Measurements from ENCODE around the gene DRG1.
"Not testable (repeated sequence)": the region's sequence is repeated elsewhere in the genome, so short reads cannot be mapped to it uniquely, and the experiment has no call there.

DRG1 gene, protein sequence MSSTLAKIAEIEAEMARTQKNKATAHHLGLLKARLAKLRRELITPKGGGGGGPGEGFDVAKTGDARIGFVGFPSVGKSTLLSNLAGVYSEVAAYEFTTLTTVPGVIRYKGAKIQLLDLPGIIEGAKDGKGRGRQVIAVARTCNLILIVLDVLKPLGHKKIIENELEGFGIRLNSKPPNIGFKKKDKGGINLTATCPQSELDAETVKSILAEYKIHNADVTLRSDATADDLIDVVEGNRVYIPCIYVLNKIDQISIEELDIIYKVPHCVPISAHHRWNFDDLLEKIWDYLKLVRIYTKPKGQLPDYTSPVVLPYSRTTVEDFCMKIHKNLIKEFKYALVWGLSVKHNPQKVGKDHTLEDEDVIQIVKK
- 32.7 to 97.5 (median 55.3) reads per million in 9 experiments for total RNA-seq

DNA sequence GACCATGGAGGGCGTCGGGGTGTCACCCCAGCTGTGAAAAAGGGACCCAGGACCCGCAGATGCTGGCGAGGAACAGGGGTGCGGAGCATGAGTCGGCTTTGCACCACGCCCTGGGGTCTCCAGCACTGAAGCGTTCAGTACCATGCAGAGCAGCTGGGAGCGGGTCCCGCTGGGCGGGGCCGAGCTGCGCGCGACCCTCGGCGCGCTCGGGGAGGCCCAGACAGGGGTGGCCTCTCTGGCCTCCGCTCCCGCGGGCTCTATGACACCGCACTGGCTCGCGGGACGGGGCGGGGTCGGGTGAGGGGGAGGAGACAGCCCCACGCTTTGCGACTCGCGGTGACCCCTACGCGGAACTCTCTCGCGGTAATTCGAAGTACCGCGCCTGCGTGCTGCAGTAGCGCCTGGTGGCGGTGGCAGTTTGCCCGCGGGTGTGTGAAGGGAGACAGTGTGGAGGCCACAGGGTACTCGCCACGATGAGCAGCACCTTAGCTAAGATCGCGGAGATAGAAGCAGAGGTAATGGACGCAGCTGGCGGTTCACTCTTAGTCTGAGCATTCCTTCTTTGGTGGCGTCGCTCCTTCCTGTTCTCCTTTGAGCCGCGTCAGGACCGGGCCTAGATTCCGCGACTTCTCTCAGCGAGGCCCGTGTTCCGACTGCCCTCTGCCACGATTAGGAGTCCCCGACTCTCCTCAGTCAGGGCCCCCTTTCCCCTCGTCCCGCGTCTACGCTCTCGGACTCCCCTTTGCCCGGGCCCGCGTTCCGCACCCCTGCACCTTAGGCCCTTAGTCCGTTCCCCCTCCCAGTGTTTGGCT lies at the start of gene DRG1:
DRG1 (plus strand) TSS at position 394 of the 812 bp plus-strand sequence; CDS start at position 474, 80 bp downstream.
- peak; percentile 95 to 97 (median 96) for DNase-seq
- Mint-ChIP-seq H3K27me3 (no peaks in the 10 kb centered on the region), H3K4me3 (peak within 1 kb of the TSS; percentile 84 to 97), H3K9me3 (no peaks in the 10 kb centered on the region), H3K36me3 (ENCODE audit: insufficient read depth) (peaks cover 51% of the 10 kb centered on the region), H3K27ac (peak within 1 kb of the TSS; percentile 94 to 97), H3K4me1 (ENCODE audit: low read depth in 2 of 2) (peaks cover 8 to 18% of the 10 kb centered on the region in 2 donors)
- ATAC-seq (replicated peaks): peak; percentile 95

DNA sequence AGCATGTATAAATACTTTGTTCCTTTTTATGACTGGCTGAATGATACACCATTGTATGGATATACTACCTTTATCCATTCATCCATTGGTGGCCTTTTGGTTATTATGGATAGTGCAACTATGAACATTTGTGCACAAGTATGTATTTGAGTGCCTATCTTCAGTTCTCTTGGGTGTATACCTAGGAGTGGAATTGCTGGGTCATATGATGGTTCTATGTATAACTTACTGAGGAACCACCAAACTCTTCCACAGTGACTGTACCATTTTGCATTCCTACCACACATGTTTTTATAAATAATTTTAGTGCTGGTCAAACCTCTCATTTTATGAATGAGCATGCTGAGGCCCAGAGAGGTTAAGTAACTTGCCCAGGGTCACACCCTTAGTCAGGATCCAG lies 49.4 kb upstream of the DRG1 start:
- peaks cover 9 to 10% of the 10 kb centered on the region in 2 donors for H3K4me1 Mint-ChIP-seq (ENCODE audit: low read depth in 2 of 2)
- H3K4me3 Mint-ChIP-seq: no peak overlapping the region
- no peak overlapping the region for H3K27ac Mint-ChIP-seq
- peaks cover 0 to 6% of the 10 kb centered on the region in 2 donors for H3K27me3 Mint-ChIP-seq
- DNase-seq (no peak), ATAC-seq (replicated peaks) (no peak)
- peaks cover 19% of the 10 kb centered on the region for H3K36me3 Mint-ChIP-seq (ENCODE audit: insufficient read depth)
- H3K9me3 Mint-ChIP-seq: no peaks in the 10 kb centered on the region

DNA sequence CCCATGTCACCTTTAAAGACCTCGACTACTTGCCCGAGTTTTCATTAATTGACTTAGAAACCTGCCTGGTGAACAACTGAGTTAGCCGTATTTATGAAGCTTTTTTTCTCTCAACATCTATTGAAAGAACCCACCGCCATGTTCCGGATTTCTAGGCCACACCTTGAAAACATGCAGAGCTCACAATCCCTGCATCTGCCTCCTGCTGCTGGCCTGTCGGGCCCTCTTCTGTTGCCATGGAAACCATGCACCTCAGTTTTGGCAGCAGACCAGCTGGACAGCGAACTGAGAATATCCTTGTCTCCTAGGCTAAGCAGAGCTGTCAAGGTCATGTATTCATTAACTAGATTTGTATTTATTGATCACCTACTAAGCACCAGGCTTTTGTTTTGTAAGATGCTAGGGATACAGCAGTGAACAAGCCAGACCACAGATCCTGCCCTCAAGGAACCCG lies 49.0 kb upstream of the DRG1 start:
- ATAC-seq (replicated peaks) (no peak), DNase-seq (no peak)
- no peaks in the 10 kb centered on the region for H3K9me3 Mint-ChIP-seq
- H3K36me3 Mint-ChIP-seq (ENCODE audit: insufficient read depth): peaks cover 14% of the 10 kb centered on the region
- H3K4me3 Mint-ChIP-seq: no peak overlapping the region
- H3K27me3 Mint-ChIP-seq: peaks cover 0 to 6% of the 10 kb centered on the region in 2 donors
- peaks cover 6% of the 10 kb centered on the region in 2 donors for H3K4me1 Mint-ChIP-seq (ENCODE audit: low read depth in 2 of 2)
- no peak overlapping the region for H3K27ac Mint-ChIP-seq

DNA sequence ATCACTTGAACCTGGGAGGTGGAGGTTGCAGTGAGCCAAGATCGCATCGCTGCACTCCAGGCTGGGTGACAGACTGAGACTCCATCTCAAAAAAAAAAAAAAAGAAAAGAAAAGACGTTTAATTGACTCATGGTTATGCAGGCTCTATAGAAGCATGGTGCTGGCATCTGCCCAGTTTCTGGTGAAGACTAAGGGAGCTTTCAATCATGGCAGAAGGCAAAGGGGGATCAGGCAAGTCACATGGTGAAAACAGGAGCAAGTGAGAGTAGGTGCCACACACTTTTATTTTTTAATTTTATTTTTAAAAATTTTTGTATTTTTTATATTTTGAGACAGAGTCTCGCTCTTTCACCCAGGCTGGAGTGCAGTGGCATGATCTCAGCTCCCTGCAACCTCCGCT lies 44.9 kb upstream of the DRG1 start:
- peaks cover 9 to 17% of the 10 kb centered on the region in 2 donors for H3K27me3 Mint-ChIP-seq

DNA sequence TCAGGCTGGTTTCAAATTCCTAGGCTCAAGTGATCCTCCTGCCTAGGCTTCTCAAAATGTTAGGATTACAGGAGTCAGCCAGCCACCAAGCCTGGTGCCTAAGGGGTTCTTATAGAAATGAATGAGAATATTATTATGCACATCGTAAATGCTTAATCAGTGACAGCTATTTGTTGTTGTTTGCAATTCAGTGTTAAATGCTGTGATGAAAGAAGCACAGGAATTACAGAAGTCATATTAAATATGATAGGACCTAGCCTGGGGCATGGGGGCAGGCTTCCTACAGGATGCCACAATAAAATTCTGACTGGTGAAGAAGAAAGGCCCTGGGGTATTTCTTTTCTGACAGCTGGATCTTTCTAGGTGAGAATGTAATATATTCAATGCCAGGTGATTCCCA lies 39.4 kb upstream of the DRG1 start:
- H3K4me3 Mint-ChIP-seq: no peak overlapping the region
- peaks cover 2% of the 10 kb centered on the region for H3K36me3 Mint-ChIP-seq (ENCODE audit: insufficient read depth)
- DNase-seq (no peak), ATAC-seq (replicated peaks) (no peak)
- H3K27ac Mint-ChIP-seq: no peak overlapping the region
- H3K9me3 Mint-ChIP-seq: no peaks in the 10 kb centered on the region
- H3K4me1 Mint-ChIP-seq (ENCODE audit: low read depth in 2 of 2): no peaks in the 10 kb centered on the region
- peaks cover 9 to 11% of the 10 kb centered on the region in 2 donors for H3K27me3 Mint-ChIP-seq

More for the DNA sequence above, 44.9 kb upstream of the DRG1 start:
- Mint-ChIP-seq H3K9me3 (no peaks in the 10 kb centered on the region), H3K4me1 (ENCODE audit: low read depth in 2 of 2) (no peaks in the 10 kb centered on the region), H3K4me3 (no peak overlapping the region), H3K36me3 (ENCODE audit: insufficient read depth) (no peaks in the 10 kb centered on the region), H3K27ac (no peak overlapping the region)
- no peak for DNase-seq
- ATAC-seq (replicated peaks): no peak

DNA sequence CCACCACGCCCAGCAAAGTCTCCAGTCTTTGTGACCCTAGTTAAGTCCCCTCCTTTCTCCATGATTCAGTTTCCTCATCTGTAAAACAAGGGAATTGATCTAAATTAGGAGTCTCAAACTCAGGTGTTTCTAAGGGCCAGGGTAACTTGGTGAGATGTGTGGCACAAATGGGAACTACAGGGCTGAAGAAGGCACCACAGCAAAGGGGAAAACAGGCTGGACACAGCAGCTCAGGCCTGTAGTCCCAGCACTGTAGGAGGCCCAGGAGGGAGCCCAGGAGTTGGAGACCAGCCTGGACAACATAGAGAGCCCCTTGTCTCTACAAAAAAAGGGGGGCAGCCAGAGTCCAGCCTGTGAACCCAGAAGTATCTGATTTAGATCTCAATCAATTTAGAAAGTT lies 37.7 kb upstream of the DRG1 start:
- ATAC-seq (replicated peaks) (no peak), DNase-seq (no peak)
- no peaks in the 10 kb centered on the region for H3K9me3 Mint-ChIP-seq
- H3K4me3 Mint-ChIP-seq: no peak overlapping the region
- H3K36me3 Mint-ChIP-seq (ENCODE audit: insufficient read depth): peaks cover 2% of the 10 kb centered on the region
- H3K4me1 Mint-ChIP-seq (ENCODE audit: low read depth in 2 of 2): no peaks in the 10 kb centered on the region
- H3K27me3 Mint-ChIP-seq: peaks cover 0 to 5% of the 10 kb centered on the region in 2 donors
- no peak overlapping the region for H3K27ac Mint-ChIP-seq

DNA sequence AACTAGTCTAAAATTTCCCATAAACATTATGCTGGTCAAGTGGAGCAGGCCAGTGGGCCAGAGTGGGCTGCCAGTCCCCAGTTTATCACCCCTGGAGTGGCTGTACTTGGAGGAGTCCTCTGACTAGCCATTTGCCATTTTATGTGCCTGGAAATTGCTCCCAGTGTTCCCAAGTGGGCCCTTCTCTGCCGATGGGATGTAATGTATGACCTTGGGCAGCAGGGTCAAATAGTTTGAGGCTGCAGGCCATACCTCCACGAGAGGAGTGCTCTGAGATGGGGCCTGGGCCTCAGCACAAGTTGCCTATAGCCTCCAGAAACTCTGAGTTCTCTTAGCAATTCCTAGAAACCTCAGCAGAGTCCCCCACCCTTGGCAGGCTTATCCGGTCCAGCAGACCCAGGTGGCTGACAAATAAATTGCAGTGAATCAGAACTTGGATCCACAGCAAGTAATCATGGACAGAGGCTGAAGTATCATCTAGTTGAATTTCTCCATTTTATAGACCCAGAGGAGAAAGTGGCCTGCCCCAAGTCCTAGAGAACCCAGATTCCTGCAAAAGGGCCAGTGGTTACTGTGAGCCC lies 35.4 kb upstream of the DRG1 start:
- no peak for ATAC-seq (replicated peaks)
- H3K27me3 Mint-ChIP-seq: no peaks in the 10 kb centered on the region
- H3K4me3 Mint-ChIP-seq: no peak overlapping the region
- H3K4me1 Mint-ChIP-seq (ENCODE audit: low read depth in 2 of 2): no peaks in the 10 kb centered on the region
- H3K27ac Mint-ChIP-seq: no peak overlapping the region
- H3K9me3 Mint-ChIP-seq: no peaks in the 10 kb centered on the region
- DNase-seq: no peak
- peaks cover 2% of the 10 kb centered on the region for H3K36me3 Mint-ChIP-seq (ENCODE audit: insufficient read depth)

DNA sequence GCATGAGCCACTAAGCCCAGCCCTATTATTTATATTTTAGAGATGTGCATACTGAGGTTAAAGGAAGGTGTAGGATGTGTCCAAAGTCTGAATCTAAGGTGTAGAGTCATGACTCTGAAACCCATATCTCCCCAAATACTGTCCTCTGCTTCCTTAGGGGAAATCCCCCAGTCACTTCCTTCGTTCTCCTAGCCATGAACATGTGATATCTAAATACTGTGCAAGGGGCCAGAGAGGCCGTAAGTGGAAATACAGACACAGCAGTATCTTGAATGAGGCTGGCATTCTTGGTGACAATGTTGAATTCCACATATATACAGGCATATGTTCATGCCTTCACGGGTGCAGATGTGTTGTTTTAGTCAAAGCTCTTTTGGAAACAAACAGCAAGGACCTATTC lies 32.0 kb upstream of the DRG1 start:
- Mint-ChIP-seq H3K27me3 (no peaks in the 10 kb centered on the region), H3K4me3 (no peak overlapping the region), H3K27ac (no peak overlapping the region), H3K9me3 (no peaks in the 10 kb centered on the region), H3K4me1 (ENCODE audit: low read depth in 2 of 2) (no peaks in the 10 kb centered on the region), H3K36me3 (ENCODE audit: insufficient read depth) (peaks cover 2% of the 10 kb centered on the region)
- DNase-seq (no peak), ATAC-seq (replicated peaks) (no peak)

DNA sequence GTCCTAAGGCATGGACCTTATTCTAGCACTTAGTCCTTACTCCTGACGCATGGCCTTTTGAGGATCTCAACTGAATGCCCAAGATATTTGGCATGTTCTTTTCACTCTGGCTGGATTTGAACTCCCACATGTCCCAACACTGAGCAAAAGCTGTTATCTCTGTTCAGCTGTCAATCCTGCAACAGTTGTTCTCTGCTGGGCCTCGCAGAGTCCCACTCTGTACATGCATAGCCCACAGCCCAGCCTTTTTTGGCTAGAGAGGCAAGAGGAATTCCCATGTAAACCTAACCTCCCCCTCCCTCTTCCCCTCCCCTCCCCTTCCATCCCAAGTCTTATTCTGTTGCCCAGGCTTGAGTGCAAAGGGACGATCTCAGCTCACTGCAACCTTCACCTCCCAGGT lies 21.8 kb upstream of the DRG1 start:
- ATAC-seq (replicated peaks): no peak
- Mint-ChIP-seq H3K4me3 (no peak overlapping the region), H3K36me3 (ENCODE audit: insufficient read depth) (no peaks in the 10 kb centered on the region), H3K27ac (no peak overlapping the region), H3K4me1 (ENCODE audit: low read depth in 2 of 2) (no peaks in the 10 kb centered on the region), H3K27me3 (no peaks in the 10 kb centered on the region), H3K9me3 (no peaks in the 10 kb centered on the region)
- no peak for DNase-seq

DNA sequence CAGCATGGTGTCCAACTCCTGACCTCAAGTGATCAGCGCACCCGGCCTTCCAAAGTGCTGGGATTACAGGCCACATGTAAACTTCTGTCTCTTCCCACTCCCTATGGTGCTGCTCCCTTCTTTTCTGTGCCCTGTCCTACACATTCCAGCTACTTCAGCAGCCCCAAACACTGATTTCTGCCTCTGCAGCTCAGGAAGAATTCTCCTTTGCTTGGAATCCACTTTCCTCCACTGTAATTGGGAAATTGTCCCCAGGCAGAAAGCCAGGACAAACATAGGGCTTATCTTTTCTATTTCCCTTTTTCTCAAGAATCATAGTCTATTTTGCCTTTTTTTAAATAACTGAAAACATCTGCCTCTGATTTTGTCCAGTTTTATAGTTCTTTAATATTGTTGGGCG lies 21.3 kb upstream of the DRG1 start:
- Mint-ChIP-seq H3K9me3 (no peaks in the 10 kb centered on the region), H3K27ac (no peak overlapping the region), H3K36me3 (ENCODE audit: insufficient read depth) (no peaks in the 10 kb centered on the region), H3K4me1 (ENCODE audit: low read depth in 2 of 2) (no peaks in the 10 kb centered on the region), H3K4me3 (no peak overlapping the region), H3K27me3 (no peaks in the 10 kb centered on the region)
- DNase-seq: no peak
- ATAC-seq (replicated peaks): no peak

DNA sequence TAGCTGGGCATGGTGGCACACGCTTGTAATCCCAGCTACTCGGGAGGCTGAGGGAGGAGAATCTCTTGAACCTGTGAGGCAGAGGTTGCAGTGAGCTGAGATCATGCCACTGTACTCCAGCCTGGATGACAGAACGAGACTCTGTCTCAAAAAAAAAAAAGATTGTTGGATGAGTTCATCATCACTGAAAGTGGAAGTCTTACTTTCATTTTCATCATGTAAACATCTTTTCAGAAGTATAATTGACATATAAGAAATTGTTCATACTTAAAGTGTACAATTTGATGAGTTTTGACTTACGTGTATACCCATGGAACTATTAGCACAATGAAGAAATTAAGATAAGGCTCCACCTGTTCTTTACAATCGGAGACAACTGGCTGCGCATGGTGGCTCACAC lies 20.8 kb upstream of the DRG1 start:
- H3K4me3 Mint-ChIP-seq; H3K27me3 Mint-ChIP-seq; H3K4me1 Mint-ChIP-seq (ENCODE audit: low read depth in 2 of 2); H3K36me3 Mint-ChIP-seq (ENCODE audit: insufficient read depth); H3K27ac Mint-ChIP-seq; H3K9me3 Mint-ChIP-seq; DNase-seq; ATAC-seq (replicated peaks): not testable (repeated sequence)

DNA sequence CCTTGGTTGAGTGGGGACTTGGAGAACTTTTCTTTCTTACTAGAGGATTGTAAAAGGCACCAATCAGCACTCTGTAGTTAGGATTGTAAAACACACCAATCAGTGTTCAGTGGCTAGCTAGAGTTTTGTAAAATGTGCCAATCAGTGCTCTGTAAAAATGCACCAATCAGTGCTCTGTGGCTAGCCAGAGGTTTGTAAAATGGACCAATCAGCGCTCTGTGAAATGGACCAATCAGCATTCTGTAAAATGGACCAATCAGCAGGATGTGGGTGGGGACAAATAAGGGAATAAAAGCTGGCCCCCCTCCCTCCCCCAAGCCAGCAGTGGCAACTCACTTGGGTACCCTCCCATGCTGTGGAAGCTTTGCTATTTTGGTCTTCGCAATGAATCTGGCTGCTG lies 5.5 kb upstream of the DRG1 start:
- Mint-ChIP-seq H3K27me3 (no peaks in the 10 kb centered on the region), H3K4me3 (no peak overlapping the region), H3K9me3 (no peaks in the 10 kb centered on the region), H3K27ac (no peak overlapping the region), H3K4me1 (ENCODE audit: low read depth in 2 of 2) (peaks cover 0 to 2% of the 10 kb centered on the region in 2 donors), H3K36me3 (ENCODE audit: insufficient read depth) (peaks cover 3% of the 10 kb centered on the region)
- no peak for DNase-seq
- no peak for ATAC-seq (replicated peaks)

DNA sequence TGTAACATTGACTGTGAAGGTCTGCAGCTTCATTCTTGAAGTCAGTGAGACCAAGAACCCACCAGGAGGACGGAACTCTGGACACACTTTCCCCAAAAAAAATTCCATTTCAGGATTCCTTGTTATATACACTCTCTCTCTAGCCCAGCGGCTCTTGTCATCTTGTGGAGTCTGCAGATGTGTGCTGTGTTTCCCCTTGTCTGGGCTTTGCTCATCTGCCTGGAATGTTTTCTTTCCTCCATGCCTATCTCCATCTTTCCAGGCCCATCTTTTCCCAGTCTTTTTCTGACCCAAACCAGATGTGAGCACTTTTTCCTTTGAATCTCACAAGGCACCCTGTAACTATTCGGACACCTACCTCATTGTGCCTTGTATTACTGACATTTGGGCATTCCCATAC lies 5.1 kb upstream of the DRG1 start:
- Mint-ChIP-seq H3K36me3 (ENCODE audit: insufficient read depth) (peaks cover 5% of the 10 kb centered on the region), H3K27ac (no peak overlapping the region), H3K9me3 (no peaks in the 10 kb centered on the region), H3K27me3 (no peaks in the 10 kb centered on the region), H3K4me1 (ENCODE audit: low read depth in 2 of 2) (peaks cover 0 to 4% of the 10 kb centered on the region in 2 donors), H3K4me3 (no peak overlapping the region)
- ATAC-seq (replicated peaks) (no peak), DNase-seq (no peak)
